ENCODE data around the gene SV2C.

DNA sequence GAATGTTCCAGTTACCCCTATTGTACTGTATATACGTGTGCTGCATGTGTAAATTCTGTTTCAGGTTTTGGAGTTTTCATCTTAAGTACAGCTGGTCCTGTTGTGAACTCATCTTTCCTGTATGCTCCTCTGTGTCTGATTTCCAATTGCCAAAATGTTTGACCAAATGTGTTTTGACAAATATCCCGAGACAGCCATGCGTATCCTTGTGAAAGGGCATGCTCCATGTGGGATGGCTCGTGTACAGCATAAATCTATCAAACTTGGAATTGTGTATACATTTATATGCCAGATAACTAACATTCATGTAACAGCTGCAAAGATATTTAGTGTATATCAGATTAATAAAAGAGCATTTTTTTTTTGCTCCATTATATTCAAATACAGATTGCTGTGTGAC lies 250.4 kb downstream of the SV2C start:
- TF ChIP-seq, protein P1, sequence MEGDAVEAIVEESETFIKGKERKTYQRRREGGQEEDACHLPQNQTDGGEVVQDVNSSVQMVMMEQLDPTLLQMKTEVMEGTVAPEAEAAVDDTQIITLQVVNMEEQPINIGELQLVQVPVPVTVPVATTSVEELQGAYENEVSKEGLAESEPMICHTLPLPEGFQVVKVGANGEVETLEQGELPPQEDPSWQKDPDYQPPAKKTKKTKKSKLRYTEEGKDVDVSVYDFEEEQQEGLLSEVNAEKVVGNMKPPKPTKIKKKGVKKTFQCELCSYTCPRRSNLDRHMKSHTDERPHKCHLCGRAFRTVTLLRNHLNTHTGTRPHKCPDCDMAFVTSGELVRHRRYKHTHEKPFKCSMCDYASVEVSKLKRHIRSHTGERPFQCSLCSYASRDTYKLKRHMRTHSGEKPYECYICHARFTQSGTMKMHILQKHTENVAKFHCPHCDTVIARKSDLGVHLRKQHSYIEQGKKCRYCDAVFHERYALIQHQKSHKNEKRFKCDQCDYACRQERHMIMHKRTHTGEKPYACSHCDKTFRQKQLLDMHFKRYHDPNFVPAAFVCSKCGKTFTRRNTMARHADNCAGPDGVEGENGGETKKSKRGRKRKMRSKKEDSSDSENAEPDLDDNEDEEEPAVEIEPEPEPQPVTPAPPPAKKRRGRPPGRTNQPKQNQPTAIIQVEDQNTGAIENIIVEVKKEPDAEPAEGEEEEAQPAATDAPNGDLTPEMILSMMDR (tag by site-specific recombination; IDR thresholded peaks at IDR 0.05) = no peak
- no peak for TF ChIP-seq SALL2 (tag by site-specific recombination; IDR thresholded peaks at IDR 0.05; ENCODE audit: borderline replicate concordance)
- no peak for TF ChIP-seq ZNF561 (tag by site-specific recombination; IDR thresholded peaks at IDR 0.05; ENCODE audit: borderline replicate concordance)
- TF ChIP-seq, protein P2, sequence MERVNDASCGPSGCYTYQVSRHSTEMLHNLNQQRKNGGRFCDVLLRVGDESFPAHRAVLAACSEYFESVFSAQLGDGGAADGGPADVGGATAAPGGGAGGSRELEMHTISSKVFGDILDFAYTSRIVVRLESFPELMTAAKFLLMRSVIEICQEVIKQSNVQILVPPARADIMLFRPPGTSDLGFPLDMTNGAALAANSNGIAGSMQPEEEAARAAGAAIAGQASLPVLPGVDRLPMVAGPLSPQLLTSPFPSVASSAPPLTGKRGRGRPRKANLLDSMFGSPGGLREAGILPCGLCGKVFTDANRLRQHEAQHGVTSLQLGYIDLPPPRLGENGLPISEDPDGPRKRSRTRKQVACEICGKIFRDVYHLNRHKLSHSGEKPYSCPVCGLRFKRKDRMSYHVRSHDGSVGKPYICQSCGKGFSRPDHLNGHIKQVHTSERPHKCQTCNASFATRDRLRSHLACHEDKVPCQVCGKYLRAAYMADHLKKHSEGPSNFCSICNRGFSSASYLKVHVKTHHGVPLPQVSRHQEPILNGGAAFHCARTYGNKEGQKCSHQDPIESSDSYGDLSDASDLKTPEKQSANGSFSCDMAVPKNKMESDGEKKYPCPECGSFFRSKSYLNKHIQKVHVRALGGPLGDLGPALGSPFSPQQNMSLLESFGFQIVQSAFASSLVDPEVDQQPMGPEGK (tag by site-specific recombination; IDR thresholded peaks at IDR 0.05) = no peak
- no peak for TF ChIP-seq ZBTB1 (tag by site-specific recombination; IDR thresholded peaks at IDR 0.05)
- TF ChIP-seq, protein P3, sequence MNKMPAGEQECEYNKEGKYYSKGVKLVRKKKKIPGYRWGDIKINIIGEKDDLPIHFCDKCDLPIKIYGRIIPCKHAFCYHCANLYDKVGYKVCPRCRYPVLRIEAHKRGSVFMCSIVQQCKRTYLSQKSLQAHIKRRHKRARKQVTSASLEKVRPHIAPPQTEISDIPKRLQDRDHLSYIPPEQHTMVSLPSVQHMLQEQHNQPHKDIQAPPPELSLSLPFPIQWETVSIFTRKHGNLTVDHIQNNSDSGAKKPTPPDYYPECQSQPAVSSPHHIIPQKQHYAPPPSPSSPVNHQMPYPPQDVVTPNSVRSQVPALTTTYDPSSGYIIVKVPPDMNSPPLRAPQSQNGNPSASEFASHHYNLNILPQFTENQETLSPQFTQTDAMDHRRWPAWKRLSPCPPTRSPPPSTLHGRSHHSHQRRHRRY (tag by site-specific recombination; IDR thresholded peaks at IDR 0.05) = no peak
- TF ChIP-seq, protein P4, sequence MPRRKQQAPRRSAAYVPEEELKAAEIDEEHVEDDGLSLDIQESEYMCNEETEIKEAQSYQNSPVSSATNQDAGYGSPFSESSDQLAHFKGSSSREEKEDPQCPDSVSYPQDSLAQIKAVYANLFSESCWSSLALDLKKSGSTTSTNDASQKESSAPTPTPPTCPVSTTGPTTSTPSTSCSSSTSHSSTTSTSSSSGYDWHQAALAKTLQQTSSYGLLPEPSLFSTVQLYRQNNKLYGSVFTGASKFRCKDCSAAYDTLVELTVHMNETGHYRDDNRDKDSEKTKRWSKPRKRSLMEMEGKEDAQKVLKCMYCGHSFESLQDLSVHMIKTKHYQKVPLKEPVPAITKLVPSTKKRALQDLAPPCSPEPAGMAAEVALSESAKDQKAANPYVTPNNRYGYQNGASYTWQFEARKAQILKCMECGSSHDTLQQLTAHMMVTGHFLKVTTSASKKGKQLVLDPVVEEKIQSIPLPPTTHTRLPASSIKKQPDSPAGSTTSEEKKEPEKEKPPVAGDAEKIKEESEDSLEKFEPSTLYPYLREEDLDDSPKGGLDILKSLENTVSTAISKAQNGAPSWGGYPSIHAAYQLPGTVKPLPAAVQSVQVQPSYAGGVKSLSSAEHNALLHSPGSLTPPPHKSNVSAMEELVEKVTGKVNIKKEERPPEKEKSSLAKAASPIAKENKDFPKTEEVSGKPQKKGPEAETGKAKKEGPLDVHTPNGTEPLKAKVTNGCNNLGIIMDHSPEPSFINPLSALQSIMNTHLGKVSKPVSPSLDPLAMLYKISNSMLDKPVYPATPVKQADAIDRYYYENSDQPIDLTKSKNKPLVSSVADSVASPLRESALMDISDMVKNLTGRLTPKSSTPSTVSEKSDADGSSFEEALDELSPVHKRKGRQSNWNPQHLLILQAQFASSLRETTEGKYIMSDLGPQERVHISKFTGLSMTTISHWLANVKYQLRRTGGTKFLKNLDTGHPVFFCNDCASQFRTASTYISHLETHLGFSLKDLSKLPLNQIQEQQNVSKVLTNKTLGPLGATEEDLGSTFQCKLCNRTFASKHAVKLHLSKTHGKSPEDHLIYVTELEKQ (tag by site-specific recombination; IDR thresholded peaks at IDR 0.05; ENCODE audit: borderline replicate concordance) = no peak
- TF ChIP-seq ZNF76 (tag by site-specific recombination; IDR thresholded peaks at IDR 0.05; ENCODE audit: borderline replicate concordance, low read depth) = no peak
- TF ChIP-seq, protein P5, sequence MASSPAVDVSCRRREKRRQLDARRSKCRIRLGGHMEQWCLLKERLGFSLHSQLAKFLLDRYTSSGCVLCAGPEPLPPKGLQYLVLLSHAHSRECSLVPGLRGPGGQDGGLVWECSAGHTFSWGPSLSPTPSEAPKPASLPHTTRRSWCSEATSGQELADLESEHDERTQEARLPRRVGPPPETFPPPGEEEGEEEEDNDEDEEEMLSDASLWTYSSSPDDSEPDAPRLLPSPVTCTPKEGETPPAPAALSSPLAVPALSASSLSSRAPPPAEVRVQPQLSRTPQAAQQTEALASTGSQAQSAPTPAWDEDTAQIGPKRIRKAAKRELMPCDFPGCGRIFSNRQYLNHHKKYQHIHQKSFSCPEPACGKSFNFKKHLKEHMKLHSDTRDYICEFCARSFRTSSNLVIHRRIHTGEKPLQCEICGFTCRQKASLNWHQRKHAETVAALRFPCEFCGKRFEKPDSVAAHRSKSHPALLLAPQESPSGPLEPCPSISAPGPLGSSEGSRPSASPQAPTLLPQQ (tag by site-specific recombination; IDR thresholded peaks at IDR 0.05) = no peak

Measured in HEK293 (cell line).